ENCODE results near the gene MPDU1.

Gene MPDU1

DNA sequence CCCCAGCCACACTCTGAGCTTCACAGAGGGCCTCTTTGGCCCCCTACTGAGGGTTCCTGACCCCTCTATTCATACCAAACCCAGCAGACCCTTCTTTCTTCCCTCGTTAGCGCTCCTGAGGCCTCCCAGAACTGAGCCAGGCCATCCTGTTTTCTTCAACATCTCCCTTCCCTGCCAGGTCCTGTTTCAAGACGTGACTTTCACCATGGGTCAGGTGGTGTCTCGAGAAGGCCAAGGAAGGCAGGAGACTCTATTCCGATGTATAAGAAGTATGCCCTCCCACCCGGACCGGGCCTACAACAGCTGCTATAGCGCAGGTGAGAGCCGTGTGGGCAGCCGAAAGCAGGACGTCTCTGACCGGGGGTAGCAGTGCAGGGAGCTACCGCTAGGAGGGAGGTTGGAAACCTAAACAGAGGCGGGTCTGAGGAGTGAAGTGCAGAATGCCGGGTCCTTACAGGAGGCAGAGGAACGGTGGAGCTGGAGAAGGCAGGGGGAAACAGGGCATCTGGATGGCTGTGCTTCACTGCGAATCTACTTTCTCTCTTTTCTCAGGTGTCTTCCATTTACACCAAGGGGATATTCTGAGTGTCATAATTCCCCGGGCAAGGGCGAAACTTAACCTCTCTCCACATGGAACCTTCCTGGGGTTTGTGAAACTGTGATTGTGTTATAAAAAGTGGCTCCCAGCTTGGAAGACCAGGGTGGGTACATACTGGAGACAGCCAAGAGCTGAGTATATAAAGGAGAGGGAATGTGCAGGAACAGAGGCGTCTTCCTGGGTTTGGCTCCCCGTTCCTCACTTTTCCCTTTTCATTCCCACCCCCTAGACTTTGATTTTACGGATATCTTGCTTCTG is 23.3 kb upstream of the MPDU1 start:
- peak in 1 of 2 donors; percentile 37 for DNase-seq

DNA sequence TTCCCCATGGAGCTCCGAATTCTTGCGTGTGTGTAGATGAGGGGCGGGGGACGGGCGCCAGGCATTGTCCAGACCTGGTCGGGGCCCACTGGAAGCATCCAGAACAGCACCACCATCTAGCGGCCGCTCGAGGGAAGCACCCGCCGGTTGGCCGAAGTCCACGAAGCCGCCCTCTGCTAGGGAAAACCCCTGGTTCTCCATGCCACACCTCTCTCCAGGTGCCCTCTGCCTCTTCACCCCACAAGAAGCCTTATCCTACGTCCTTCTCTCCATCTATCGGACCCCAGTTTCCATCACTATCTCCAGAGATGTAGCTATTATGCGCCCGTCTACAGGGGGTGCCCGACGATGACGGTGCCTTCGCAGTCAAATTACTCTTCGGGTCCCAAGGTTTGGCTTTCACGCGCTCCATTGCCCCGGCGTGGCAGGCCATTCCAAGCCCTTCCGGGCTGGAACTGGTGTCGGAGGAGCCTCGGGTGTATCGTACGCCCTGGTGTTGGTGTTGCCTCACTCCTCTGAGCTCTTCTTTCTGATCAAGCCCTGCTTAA is 22.6 kb upstream of the MPDU1 start:
- peak; percentile 60 to 84 for DNase-seq

DNA sequence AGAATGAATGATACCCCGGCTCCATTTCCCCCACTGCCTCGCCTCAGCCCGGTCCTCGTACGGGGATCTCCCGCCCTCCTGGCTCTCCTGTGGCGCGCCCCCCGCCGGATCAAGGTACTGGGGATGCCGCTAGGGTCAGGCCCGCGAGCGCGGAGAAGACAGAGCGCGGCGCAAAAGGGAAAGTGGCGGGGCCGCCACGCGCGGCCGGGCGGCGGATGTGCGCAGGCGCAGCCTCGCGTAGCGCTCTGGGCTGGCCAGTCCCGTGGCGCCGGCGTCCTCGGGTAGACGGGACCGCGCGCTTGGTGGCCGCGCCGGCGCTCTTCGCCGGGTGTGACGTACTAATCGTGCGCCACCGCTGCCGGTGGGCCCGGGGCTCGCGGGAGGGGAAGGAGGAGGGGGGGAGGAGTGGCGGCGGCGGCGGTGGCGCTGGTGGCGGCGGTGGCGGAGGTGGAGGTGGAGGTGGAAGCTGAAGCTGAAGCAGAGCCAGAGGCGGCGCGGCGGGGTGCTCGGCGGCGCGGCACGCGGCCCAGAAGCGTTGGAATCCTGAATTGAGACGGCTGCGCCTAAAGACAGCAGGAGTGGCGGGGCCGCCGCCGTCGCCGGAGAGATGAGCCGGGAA is 22.0 kb upstream of the MPDU1 start, which contains the start of gene SENP3:
Gene SENP3 (plus strand): TSS at position 331 of the 619 bp plus-strand sequence. CDS start 1,158 bp downstream, outside the sequence.
- DNase-seq = peak; percentile 55 to 79

DNA sequence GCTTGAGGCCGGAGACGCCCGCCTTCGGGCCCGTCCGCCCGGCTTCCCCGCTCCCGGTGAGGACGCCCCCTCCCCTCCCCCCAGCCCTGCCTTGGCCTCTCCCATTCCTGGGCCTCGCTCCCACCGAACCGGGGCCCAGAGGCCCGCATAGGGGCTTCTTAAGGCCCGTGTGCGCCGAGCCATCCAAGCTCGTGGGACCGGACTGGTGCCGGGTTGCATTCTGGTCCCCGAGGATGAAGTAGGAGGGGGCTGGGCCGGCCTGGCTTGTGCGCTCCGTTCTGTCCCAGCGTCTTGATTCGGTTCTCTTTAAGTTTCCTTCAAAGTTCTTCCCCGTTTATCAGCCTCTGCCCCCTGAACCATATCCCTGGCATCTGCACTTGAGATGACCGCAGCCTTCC is 21.4 kb upstream of the MPDU1 start:
- no peak for DNase-seq

DNA sequence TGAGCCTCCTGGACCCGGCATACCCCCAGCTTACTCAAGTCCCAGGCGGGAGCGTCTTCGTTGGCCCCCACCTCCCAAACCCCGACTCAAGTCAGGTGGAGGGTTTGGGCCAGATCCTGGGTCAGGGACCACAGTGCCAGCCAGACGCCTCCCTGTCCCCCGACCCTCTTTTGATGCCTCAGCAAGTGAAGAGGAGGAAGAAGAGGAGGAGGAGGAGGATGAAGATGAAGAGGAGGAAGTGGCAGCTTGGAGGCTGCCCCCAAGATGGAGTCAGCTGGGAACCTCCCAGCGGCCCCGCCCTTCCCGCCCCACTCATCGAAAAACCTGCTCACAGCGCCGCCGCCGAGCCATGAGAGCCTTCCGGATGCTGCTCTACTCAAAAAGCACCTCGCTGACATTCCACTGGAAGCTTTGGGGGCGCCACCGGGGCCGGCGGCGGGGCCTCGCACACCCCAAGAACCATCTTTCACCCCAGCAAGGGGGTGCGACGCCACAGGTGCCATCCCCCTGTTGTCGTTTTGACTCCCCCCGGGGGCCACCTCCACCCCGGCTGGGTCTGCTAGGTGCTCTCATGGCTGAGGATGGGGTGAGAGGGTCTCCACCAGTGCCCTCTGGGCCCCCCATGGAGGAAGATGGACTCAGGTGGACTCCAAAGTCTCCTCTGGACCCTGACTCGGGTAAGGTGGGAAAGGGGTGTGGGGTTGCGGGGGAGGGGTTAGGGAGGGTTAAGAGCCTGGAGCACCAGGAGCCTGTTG is 20.4 kb upstream of the MPDU1 start:
- no peak for DNase-seq

DNA sequence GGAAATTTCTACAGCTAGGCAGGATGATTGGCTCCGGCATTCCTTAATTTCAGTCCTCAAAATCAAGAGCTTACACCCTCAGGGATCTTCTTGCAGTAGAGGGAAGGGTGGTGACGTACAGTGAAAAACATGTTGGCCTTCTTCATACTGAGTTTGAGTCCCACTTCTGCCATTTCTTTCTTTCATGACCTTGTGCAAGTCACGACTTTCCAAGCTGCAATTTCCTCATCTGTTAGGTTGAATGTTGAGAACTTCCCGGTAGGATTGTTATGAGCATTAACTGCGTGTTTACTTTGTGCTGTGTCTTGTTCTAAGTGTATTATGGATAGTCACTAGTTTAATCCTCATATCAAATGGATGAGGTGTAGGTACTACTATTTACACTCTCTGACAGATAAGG is 14.1 kb upstream of the MPDU1 start:
- DNase-seq = no peak

DNA sequence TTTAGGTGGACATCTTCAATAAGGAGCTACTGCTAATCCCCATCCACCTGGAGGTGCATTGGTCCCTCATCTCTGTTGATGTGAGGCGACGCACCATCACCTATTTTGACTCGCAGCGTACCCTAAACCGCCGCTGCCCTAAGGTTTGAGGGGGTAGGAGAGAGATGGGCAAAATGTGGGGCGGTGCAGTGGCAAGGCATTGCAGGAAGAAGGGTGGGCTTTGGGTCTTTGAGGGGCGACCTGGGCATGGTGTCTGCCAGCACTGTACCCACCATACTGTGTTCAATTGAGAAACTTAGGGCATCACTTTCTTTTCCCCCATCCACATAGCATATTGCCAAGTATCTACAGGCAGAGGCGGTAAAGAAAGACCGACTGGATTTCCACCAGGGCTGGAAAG is 13.3 kb upstream of the MPDU1 start:
- no peak for DNase-seq

DNA sequence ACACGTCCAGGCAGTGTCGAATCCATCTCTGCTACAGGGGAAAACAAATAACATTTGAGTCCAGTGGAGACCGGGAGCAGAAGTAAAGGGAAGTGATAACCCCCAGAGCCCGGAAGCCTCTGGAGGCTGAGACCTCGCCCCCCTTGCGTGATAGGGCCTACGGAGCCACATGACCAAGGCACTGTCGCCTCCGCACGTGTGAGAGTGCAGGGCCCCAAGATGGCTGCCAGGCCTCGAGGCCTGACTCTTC is 11.4 kb upstream of the MPDU1 start:
- no peak for DNase-seq

DNA sequence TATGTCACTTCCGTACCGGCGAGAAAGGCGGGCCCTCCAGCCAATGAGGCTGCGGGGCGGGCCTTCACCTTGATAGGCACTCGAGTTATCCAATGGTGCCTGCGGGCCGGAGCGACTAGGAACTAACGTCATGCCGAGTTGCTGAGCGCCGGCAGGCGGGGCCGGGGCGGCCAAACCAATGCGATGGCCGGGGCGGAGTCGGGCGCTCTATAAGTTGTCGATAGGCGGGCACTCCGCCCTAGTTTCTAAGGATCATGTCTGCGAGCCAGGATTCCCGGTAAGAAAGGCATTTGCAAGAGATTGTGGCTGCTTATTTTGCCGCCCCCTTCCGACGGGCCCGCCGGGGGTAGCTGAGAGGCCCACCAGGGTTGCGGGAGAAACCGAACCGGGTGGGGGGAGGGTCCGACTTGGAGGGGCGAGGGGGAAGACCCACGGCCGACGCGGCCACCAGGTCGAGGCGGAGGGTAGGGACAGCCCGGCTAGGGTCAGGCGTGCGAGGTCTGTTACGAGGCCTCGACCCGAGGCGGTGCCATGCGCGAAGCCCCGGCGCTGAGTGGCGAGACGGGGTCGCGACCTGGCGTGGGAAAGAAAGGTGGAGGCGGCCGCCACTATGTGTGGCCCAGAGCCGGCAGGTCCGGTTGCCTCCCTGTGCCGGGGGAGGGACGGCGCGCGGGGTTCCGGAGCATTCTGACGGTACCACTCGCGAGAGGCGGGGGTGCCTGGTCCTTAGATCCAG is 10.9 kb upstream of the MPDU1 start:
- peak; percentile 91 to 100 for DNase-seq

DNA sequence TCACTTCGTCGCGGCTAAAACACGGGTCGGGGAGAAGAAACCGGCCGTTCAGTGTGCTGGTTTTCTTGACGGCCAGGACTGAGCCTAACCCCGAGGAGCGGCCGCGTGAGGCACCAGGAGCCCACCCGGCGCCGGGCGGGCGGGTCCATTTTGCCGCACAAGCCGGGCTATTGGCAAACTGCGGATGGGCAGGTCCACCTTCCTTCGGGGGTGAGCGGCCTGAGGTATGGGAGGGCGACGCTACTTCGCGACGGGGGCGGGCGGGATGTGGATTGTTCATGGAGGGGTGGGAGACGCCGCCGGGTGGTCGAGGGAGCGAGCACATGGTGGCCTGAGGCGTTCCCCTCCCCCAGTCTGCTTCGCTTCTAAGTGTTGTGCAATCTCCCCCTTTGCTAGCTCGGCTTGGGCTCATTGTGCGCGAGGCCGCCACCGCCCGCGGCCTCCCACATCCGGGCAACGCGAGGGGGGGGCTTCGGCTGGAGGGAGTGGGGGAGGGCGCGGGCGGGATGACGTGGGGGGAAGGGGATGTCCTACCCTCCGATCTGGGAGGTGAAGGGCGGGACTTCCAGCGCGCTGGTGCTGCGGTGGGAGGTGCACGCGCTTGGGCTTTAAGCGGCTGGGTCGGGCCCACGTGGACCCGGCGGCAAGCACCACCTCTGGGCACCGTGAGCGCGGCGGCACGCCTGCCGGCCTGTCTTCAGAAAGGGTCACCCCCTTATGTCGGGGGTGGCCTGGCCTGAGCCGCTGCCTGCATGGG is 10.2 kb upstream of the MPDU1 start:
- peak; percentile 77 to 87 for DNase-seq

DNA sequence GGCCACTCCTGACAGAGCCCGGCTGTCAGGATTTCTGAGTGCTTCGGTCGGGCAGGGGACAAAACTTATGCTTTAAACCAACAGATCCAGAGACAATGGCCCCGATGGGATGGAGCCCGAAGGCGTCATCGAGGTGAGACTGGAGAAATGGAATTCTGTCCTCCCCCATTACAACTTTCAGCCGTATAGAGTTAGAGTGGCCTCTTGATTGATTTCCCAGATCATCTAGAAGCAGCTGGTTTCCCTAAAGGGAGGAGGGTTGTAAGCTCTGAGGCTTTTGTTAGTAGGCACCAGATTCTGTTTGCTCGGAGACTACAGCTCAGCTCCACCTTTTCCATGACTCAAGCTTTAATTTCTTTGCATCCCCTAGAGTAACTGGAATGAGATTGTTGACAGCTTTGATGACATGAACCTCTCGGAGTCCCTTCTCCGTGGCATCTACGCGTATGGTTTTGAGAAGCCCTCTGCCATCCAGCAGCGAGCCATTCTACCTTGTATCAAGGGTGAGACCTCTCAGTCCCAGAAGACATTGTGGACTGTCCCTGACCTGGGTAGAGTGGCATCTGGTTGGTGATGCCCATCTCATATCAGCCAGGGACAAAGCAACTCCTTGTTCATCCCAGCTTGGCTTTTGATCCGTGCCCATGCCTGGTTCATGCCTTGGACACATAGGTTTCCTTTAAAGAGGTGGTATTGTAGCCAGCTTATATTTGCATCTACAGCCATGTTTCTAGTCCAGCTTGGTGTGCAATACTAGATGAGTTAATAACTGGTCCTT is 9.3 kb upstream of the MPDU1 start:
- no peak for DNase-seq

DNA sequence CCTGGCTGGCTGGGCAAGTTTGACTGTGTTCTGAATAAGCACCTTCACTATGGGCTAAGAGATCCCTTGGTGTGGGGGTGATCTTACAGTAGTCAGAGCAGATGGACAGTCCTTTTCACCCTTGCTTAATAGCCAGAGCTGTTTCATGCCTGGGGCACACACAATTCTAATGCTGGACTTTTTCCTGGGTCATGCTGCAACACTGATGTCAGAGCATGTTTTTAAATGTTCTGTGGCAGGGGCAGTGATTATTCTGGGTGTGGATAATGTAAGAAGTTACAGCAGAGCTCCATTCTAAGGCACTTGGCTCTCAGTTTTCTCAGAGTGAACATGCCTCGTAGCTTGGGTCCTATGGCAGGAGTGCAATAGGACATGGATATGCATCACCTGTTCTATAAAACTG is 8.2 kb upstream of the MPDU1 start:
- no peak for DNase-seq

DNA sequence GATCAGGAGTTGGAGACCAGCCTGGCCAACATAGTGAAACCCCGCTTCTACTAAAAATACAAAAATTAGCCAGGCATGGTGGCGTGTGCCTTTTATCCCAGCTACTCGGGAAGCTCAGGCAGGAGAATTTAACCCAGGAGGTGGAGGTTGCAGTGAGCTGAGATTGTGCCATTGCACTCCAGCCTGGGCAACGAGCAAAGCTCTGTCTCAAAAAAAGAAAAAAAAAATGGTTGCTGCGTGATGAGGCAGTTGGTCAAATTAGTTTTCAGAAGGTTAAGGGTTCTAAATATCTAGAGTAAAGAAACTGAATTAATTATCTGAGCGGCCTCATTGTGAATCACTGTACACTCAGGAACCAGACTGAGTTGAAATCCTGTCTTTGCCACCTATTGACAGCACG is 7.7 kb upstream of the MPDU1 start:
- DNase-seq = no peak

DNA sequence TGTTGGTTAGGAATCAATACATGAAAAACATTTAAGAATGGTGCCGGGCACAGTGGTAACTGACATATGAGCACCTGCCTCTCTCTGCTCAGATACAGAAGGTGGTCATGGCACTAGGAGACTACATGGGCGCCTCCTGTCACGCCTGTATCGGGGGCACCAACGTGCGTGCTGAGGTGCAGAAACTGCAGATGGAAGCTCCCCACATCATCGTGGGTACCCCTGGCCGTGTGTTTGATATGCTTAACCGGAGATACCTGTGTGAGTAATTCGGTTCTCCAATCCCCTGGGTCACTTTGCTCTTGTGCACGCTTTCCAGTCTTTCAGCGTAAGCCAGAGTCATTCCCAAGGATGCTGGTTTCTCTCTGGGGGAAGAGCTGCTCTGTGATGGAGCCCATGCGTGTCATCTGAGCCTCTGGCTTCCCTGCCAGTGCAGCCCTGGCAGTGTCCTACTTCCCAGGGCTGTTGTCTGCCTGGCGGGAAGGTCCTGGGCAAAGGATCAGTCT is 7.2 kb upstream of the MPDU1 start:
- DNase-seq = no peak

DNA sequence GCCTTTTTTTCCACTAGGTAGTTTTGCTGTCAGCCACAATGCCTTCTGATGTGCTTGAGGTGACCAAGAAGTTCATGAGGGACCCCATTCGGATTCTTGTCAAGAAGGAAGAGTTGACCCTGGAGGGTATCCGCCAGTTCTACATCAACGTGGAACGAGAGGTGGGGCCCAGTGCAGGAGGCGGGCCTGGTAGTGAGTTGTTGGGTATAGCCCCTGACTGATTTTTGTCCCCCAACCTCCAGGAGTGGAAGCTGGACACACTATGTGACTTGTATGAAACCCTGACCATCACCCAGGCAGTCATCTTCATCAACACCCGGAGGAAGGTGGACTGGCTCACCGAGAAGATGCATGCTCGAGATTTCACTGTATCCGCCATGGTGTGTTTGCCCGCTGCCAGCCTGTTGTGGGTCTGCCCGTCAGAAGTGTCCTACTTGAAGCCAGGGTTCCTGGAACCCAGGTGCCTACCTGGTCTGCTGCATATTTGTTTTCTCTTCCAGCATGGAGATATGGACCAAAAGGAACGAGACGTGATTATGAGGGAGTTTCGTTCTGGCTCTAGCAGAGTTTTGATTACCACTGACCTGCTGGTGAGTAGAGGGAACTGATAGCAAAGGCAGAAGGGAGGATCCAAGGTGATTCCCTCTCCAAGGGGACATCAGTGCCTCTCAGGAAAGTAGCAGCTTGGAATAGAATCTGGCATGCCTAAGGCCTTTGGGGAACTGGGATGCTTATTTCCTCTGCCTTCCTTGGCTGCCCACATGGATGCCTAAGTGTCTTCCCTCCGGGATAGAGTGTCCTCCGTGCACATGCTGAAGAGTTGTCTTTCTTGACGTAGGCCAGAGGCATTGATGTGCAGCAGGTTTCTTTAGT is 6.1 kb upstream of the MPDU1 start:
- DNase-seq = no peak

DNA sequence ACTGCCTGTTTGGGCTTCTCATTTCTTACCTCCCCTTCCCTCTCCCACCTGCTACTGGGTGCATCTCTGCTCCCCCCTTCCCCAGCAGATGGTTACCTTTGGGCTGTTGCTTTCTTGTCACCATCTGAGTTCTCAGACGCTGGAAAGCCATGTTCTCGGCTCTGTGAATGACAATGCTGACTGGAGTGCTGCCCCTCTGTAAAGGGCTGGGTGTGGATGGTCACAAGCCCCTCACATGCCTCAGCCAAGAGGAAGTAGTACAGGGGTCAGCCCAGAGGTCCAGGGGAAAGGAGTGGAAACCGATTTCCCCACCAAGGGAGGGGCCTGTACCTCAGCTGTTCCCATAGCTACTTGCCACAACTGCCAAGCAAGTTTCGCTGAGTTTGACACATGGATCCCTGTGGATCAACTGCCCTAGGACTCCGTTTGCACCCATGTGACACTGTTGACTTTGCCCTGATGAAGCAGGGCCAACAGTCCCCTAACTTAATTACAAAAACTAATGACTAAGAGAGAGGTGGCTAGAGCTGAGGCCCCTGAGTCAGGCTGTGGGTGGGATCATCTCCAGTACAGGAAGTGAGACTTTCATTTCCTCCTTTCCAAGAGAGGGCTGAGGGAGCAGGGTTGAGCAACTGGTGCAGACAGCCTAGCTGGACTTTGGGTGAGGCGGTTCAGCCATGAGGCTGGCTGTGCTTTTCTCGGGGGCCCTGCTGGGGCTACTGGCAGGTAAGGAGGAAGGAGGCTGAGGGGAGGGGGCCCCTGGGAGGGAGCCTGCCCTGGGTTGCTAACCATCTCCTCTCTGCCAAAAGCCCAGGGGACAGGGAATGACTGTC is 4.4 kb upstream of the MPDU1 start, which contains the start of gene CD68:
Gene CD68 (plus strand): TSS at position 638 of the 833 bp plus-strand sequence. CDS start 40 bp downstream, at position 678.
- DNase-seq = peak; percentile 57 to 89

DNA sequence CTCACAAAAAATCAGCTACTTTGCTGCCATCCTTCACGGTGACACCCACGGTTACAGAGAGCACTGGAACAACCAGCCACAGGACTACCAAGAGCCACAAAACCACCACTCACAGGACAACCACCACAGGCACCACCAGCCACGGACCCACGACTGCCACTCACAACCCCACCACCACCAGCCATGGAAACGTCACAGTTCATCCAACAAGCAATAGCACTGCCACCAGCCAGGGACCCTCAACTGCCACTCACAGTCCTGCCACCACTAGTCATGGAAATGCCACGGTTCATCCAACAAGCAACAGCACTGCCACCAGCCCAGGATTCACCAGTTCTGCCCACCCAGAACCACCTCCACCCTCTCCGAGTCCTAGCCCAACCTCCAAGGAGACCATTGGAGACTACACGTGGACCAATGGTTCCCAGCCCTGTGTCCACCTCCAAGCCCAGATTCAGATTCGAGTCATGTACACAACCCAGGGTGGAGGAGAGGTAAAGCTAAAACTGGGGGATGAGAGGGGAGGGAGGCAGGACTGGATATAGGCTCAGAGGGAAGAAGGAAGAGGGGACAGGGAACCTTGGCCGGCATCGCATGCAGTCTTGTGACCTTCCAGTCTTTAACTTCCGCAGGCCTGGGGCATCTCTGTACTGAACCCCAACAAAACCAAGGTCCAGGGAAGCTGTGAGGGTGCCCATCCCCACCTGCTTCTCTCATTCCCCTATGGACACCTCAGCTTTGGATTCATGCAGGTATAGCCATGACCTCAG is 3.6 kb upstream of the MPDU1 start:
- DNase-seq = peak in 1 of 2 donors; percentile 57
